HL-60/S4 (cell line): ENCODE results near the gene OSCP1.

Experiments used
- in situ Hi-C: fragments of 300-500 bp; cut with MboI; formaldehyde crosslinking; loops from 2 replicates; pipeline ENCODE4 v1.14.3; 2022; ENCODE audit warnings: low sequenced_read_pairs

OSCP1 gene

DNA sequence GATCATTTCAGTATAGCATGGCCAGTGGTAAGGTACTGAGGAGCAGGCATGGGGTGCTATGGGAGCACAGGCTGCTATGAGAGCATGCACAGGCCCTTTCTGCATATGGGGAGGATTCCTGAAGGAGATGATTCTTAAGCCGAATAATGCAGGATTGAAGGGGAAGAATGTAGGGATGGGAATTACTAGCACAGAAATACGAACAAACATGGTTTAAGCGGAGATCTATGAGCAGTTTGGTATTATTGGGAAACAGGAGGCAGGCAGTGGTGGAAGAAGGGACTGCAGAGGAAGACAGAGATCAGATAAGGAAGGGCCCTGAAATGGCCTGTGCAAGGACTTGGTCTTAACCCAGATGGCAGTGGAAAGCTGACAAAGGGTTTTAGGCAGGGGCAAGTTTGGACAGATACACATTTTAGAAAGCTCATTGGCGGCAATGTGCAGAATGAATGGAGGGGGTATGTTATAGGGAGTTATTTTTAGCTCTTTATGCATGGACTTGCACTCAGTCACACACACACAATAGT, 1.7 kb downstream of the OSCP1 start:
- in situ Hi-C loops = no loop called here

GRCh38 chr1:36447450-36447849, 2.8 kb downstream of the OSCP1 start:
- in situ Hi-C loops = no loop called here

- in situ Hi-C loops = no loop called here
Measured at GRCh38 chr1:36446746-36447145, 3.5 kb downstream of the OSCP1 start.

GRCh38 chr1:36446271-36446670, 4.0 kb downstream of the OSCP1 start:
- in situ Hi-C loops = no loop called here

GRCh38 chr1:36443297-36443696, 7.0 kb downstream of the OSCP1 start:
- in situ Hi-C loops = no loop called here

GRCh38 chr1:36442337-36442736, 7.9 kb downstream of the OSCP1 start:
- in situ Hi-C loops = no loop called here

DNA sequence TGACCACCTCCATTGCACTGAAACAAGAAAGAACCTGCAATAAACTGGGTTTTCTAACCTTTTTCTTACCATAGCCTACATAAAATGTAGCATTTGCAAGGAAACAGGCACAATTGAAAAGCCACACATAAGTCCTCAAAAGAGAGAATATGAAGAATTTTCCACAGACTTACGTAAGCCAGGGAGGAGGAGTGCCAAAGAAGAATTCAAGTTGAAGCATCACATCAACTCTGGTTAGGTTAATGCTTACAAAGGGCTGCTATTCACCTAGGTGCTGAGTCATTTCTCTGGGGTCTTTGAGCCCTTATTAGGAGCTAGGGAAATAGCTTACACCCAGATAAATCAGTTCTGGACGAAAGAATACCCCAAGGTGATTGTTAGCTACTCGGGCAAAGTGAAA, 9.6 kb downstream of the OSCP1 start:
- in situ Hi-C loops = no loop called here

- in situ Hi-C loops = no loop called here
Measured at GRCh38 chr1:36440044-36440443, 10.2 kb downstream of the OSCP1 start.

DNA sequence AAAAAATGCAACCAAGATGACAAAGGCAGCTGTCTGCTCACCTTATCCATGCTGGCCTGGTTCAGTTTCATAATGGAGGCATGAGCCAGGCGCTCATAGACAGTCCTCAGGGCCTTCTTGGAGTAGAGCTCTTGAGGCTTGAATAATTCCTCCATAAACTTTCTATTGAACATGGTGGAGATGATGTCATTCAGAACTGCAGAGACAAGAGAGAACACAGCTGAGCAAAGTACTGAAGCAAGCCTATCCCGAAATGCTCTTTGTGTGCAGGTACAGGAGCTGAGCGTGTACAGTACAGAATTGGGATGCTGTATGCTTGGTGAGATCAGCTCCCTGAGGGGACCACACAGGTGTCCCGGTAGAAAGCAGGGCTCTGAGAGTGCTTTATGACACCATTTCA, 11.5 kb downstream of the OSCP1 start:
- in situ Hi-C loops = no loop called here

- in situ Hi-C loops = no loop called here
Measured at GRCh38 chr1:36436821-36437220, 13.4 kb downstream of the OSCP1 start.

DNA sequence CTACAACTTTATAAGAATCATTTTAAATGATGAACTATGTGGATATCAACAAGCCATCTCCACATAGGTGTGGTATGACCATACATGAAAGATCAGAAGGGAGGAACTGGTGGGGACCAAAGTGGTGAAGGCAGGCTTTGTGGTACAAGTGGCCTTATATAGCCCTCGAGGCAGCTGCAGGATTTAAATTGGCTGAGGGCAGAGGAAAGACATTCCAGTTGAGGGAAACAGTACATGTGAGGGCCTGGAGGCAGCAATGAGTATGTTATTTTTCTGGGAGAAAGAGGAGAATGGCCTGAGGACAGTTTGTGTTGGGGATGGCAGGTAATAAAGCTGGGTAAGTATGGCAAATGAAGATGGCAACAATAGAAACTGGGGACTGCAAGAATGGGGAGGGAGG, 17.1 kb downstream of the OSCP1 start:
- in situ Hi-C loops = no loop called here

- in situ Hi-C loops = no loop called here
Measured at GRCh38 chr1:36432616-36433015, 17.6 kb downstream of the OSCP1 start.

- in situ Hi-C loops = no loop called here
Measured at GRCh38 chr1:36425791-36426190, 24.5 kb downstream of the OSCP1 start.

DNA sequence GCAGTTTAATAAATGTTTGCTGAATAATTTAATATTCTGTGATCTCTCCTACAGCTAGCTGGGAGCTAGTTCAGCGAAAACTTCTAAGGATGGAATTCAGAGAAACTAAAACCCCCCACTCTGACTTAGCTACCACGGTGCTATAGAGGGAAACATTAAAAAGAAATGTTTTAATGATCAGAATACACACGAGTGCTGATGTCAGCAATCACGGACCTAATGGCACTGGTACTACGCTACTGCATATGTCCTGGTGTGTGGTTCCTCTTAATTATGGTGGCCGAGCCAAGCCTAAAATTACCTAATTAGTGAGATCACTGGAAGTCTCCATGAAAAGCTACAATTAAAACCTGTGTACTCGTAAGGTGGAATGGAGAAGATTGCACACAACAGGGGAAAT, 28.6 kb downstream of the OSCP1 start:
- in situ Hi-C loops = loop anchor here (5.0 kb wide), 1 partner anchor 74 kb away; no protein-coding TSS in a partner anchor

GRCh38 chr1:36420836-36421317, 29.4 kb downstream of the OSCP1 start:
- in situ Hi-C loops = loop anchor here (5.0 kb wide), 1 partner anchor 74 kb away; no protein-coding TSS in a partner anchor

GRCh38 chr1:36420409-36420808, 29.8 kb downstream of the OSCP1 start:
- in situ Hi-C loops = loop anchor here (5.0 kb wide), 1 partner anchor 73 kb away; no protein-coding TSS in a partner anchor

DNA sequence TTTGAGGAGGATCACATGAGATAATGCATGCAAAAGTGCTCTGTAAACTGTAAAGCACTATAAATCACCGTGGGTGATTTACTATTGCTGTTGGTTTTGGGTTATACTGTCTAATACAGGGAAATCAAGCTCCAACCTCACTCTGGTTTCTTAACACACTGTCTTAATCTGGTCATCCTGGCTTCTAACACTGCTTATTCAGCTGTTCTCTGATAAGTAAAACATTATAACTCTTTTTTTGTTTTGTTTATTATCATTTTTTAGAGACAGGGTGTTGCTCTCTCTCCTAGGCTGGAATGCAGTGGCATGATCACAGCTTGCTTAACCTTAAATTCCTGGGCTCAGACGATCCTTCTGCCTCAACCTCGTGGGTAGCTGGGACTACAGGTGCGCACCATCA, 30.7 kb downstream of the OSCP1 start:
- in situ Hi-C loops = loop anchor here (10.0 kb wide), 1 partner anchor 315 kb away; no protein-coding TSS in a partner anchor

DNA sequence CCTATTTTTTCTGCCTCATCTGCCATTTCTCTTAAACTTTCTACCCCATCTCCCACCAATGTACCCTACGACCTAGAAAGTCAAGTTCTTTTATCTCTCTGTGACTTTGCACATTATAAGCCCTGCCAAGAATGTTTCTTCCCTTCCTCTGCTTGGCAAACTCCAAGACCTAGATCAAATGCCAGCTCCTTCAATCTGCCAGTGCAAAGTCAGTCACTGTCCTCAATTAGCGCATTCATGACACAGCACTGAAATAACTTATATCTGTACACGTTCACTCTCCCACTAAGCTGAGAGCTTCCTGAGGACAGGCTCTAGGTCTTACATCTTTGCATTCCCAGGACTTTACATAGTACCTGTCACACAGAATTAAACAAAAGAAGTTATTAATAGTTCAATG, 31.1 kb downstream of the OSCP1 start:
- in situ Hi-C loops = loop anchor here (10.0 kb wide), 1 partner anchor 314 kb away; no protein-coding TSS in a partner anchor

- in situ Hi-C loops = loop anchor here (10.0 kb wide), 1 partner anchor 313 kb away; no protein-coding TSS in a partner anchor
Measured at GRCh38 chr1:36417931-36418330, 32.3 kb downstream of the OSCP1 start.

GRCh38 chr1:36415661-36416326, 34.5 kb downstream of the OSCP1 start:
- in situ Hi-C loops = loop anchor here (10.0 kb wide), 1 partner anchor 311 kb away; no protein-coding TSS in a partner anchor

DNA sequence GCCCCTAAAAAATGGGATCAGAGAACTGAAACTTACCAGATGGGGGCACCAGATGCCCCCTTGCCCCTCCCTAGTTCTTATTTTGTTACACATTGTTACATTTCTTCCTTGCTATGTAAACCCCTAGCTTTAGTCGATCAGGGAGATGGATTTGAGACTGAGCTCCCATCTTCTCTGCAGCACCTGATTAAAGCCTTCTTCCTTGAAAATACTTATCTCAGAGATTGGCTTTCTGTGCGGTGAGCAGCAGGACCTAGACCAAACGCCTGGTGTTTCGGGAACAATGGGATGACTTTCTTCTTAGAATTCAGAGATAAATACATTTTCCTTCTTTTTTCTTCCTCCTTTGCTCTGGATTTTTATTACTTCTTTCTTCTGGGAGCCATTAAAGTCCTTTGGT, 35.9 kb downstream of the OSCP1 start:
- in situ Hi-C loops = loop anchor here (10.0 kb wide), 1 partner anchor 310 kb away; no protein-coding TSS in a partner anchor
